ENCODE results near the gene DOCK11.

The DOCK11 gene

GRCh38 chrX:118503260-118504041 is 7.8 kb downstream of the DOCK11 start:
- no peak for DNase-seq

GRCh38 chrX:118504581-118504980 is 9.0 kb downstream of the DOCK11 start:
- no peak for DNase-seq

GRCh38 chrX:118506805-118507480 is 11.3 kb downstream of the DOCK11 start:
- no peak for DNase-seq

- DNase-seq, result no peak
Measured at GRCh38 chrX:118507766-118508165, 12.2 kb downstream of the DOCK11 start.

- DNase-seq, result no peak
Measured at GRCh38 chrX:118508221-118508620, 12.6 kb downstream of the DOCK11 start.

- DNase-seq, result no peak
Measured at GRCh38 chrX:118508635-118509034, 13.0 kb downstream of the DOCK11 start.

GRCh38 chrX:118510111-118510510 is 14.5 kb downstream of the DOCK11 start:
- DNase-seq, result no peak

- no peak for DNase-seq
Measured at GRCh38 chrX:118513120-118513898, 17.7 kb downstream of the DOCK11 start.

- DNase-seq, result no peak
Measured at GRCh38 chrX:118519411-118520215, 24.0 kb downstream of the DOCK11 start.

- no peak for DNase-seq
Measured at GRCh38 chrX:118520216-118521206, 24.9 kb downstream of the DOCK11 start.

GRCh38 chrX:118521435-118521834 is 25.8 kb downstream of the DOCK11 start:
- DNase-seq, result no peak

- no peak for DNase-seq
Measured at GRCh38 chrX:118522230-118522926, 26.8 kb downstream of the DOCK11 start.

- no peak for DNase-seq
Measured at GRCh38 chrX:118523920-118524319, 28.3 kb downstream of the DOCK11 start.

GRCh38 chrX:118524344-118524743 is 28.7 kb downstream of the DOCK11 start:
- no peak for DNase-seq

GRCh38 chrX:118525174-118525730 is 29.6 kb downstream of the DOCK11 start:
- no peak for DNase-seq

- DNase-seq, result no peak
Measured at GRCh38 chrX:118526149-118526548, 30.5 kb downstream of the DOCK11 start.

GRCh38 chrX:118528071-118528737 is 32.6 kb downstream of the DOCK11 start:
- no peak for DNase-seq

- no peak for DNase-seq
Measured at GRCh38 chrX:118530219-118530911, 34.8 kb downstream of the DOCK11 start.
